GM11168 (cell line): ENCODE data around the gene SLC38A8.

Experiments
- in situ Hi-C: fragments of 300-500 bp; cut with MboI; formaldehyde crosslinking; loops from one replicate; pipeline ENCODE4 v1.12.0; 2022; ENCODE audit warnings: low sequenced_read_pairs; ENCODE audit not compliant: unreplicated experiment

SLC38A8 gene

DNA sequence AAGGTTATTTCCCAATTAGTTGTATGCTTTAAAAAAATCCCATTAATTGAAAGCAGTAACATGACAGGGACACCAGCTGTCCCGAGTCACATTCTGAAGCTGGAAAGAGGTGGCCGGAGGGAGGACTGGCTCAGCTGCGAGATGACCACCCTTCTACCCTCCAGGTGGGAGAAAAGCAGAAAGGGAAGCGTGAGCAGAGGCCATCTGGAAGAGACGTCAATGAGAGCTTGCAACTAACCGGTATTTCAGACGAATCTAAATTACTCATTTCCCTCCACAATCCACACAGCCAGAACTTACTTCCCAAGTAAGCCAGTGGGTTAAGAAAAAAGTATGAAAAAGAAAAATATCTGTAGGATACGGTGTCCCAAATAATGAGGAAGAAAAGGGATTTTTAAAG lies 28.5 kb upstream of the SLC38A8 start:
- in situ Hi-C loops = loop anchor here (25.0 kb wide), 1 partner anchor 109 kb away; the partner anchor contains the start of genes NECAB2 and OSGIN1

- in situ Hi-C loops = loop anchor here (25.0 kb wide), 1 partner anchor 107 kb away; the partner anchor contains the start of genes NECAB2 and OSGIN1
Observed at GRCh38 chr16:84069540-84069939, 26.9 kb upstream of the SLC38A8 start.

- in situ Hi-C loops = loop anchor here (25.0 kb wide), 1 partner anchor 107 kb away; the partner anchor contains the start of genes NECAB2 and OSGIN1
Observed at GRCh38 chr16:84068783-84069462, 26.3 kb upstream of the SLC38A8 start.

- in situ Hi-C loops = loop anchor here (25.0 kb wide), 1 partner anchor 106 kb away; the partner anchor contains the start of genes NECAB2 and OSGIN1
Observed at GRCh38 chr16:84068041-84068440, 25.4 kb upstream of the SLC38A8 start.

- in situ Hi-C loops = loop anchor here (25.0 kb wide), 1 partner anchor 105 kb away; the partner anchor contains the start of genes NECAB2 and OSGIN1
Observed at GRCh38 chr16:84067640-84068039, 25.0 kb upstream of the SLC38A8 start.

DNA sequence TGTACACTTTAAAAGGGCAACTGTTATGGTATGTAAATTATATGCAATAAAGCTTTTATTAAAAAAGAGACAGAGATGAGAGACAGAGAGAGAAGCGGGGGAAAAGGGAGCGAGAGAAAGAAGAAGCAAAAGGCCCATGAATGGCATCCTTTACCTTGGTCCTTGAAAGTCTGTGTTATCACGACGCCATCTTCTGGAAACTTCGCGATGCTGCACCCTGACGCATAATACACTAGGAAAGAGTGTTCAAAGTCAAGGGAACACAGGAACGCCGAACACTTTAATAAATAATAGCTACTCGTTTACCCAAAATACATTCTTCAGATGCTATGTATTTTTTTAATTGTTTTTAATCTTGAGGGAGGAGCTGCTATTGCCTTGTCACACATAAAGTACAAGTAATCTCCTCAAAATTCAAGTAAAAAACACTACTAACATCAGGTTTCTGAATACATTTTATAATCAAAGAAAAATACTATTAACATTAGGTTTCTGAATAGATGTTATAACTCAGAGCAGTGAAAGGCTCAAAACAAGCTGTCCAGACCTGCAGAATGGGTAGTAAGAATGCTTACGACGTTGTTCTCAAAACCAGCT lies 23.0 kb upstream of the SLC38A8 start:
- in situ Hi-C loops = loop anchor here (25.0 kb wide), 1 partner anchor 103 kb away; the partner anchor contains the start of genes NECAB2 and OSGIN1

GRCh38 chr16:84063980-84064379 lies 21.4 kb upstream of the SLC38A8 start:
- in situ Hi-C loops = loop anchor here (25.0 kb wide), 1 partner anchor 102 kb away; the partner anchor contains the start of genes NECAB2 and OSGIN1

- in situ Hi-C loops = loop anchor here (25.0 kb wide), 1 partner anchor 101 kb away; the partner anchor contains the start of genes NECAB2 and OSGIN1
Observed at GRCh38 chr16:84062734-84063640, 20.4 kb upstream of the SLC38A8 start.

DNA sequence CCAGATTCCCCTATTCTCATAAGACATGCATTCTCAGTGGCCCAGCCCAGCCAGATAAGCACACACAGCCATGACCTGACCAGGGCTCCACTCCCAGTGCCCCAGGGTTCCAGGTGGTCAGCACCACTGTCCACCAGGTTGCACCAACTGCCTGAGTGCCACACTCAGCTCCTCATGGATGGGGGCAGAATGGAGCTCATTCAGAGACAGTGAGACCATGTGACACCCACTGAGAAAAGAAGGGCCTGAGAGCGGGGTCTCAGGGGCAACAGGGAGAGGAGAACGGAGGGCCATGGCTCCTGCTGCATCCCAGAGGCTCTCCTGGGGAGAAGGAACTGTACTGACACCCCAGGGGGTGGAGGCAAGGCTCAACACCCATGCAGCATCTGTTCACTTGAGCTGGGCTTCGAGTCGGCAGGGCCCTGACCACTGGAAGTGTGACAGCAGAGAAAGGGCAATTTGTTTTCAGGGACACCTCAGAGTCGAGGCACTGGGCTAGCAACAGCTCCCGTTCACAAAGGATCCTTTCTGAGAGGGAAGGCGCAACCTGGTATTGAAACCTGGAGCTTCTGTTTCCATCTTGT lies 18.7 kb upstream of the SLC38A8 start:
- in situ Hi-C loops = loop anchor here (25.0 kb wide), 1 partner anchor 99 kb away; the partner anchor contains the start of genes NECAB2 and OSGIN1

GRCh38 chr16:84059946-84060901 lies 17.6 kb upstream of the SLC38A8 start:
- in situ Hi-C loops = loop anchor here (25.0 kb wide), 1 partner anchor 98 kb away; the partner anchor contains the start of genes NECAB2 and OSGIN1

DNA sequence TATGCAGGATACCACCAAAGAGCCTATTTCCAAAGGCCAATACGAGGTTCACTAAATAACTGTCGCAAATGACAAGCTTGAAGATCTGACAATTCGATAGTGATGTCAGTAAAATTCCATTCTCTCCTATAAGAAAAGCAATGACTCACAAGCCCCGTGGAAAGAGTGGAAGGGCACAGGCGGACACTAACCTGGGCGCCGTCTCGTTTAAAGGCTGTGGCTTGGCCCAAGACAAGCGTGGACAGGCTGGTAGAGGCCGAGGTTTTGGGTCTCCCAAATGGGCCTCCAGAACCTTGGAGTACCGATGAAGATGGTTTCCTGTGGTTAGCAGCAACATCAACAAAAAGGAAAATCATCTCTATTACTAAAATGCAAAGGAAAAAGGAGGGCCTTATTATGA lies 16.5 kb upstream of the SLC38A8 start:
- in situ Hi-C loops = loop anchor here (25.0 kb wide), 1 partner anchor 97 kb away; the partner anchor contains the start of genes NECAB2 and OSGIN1

DNA sequence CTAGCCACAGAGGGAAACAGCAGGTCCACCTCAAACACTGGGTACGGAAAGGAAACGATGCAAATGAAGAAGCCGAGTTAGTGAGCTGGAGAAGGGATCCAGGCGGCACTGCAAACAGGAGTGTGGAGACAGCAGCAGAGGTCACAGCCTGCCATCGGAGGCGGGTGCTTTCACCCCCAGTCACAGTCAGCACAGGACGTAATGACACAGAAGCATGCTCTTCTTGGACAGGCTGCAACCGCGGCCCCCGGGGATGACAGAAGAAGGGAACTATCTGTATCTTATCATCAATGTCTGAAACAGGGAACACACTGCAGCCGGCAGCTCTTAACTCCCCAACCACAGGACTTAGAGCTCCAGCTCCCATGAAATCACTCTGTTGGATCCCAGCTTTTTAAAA lies 16.1 kb upstream of the SLC38A8 start:
- in situ Hi-C loops = loop anchor here (25.0 kb wide), 1 partner anchor 96 kb away; the partner anchor contains the start of genes NECAB2 and OSGIN1

- in situ Hi-C loops = loop anchor here (25.0 kb wide), 1 partner anchor 96 kb away; the partner anchor contains the start of genes NECAB2 and OSGIN1
Observed at GRCh38 chr16:84058211-84058610, 15.6 kb upstream of the SLC38A8 start.

GRCh38 chr16:84056933-84057332 lies 14.3 kb upstream of the SLC38A8 start:
- in situ Hi-C loops = loop anchor here (25.0 kb wide), 1 partner anchor 95 kb away; the partner anchor contains the start of genes NECAB2 and OSGIN1

DNA sequence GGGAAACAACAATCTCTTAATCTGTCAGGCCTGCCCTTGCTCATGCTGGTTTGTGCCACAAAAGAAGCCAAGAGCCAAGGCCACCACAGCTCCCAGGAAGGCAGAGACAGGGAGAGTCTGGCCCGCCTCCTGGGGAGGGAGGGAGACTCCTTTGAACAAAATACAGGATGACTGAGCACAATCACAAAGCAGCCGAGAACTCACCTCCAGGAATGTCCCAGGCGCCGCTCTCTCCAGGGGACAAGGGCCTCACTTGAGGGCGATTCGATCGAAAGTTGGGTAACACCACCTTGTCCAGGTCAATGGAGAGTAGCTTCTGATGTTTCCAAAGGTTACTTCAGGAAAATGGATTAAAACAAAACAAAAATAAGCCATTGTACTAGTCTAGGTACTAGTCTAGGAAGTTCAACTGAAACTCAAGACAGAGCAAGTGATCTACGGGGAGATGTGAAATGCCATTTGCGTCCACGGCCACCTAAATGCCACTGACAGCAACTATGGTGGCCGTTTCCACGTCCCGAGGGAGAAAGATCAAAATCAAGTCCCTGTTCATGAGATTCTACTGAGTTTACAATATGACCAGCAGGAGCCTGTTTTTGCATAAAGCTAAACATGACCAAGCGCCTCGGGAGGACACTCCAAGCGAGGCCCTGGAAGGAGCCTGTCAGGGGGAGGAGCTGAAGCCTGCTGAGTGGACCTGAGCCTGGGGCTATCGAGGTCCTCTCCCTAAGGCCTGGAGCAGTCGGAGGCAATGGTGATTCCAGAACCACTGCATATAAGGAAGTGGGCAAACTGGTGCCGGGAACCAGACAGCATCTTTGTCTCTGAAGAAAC lies 13.4 kb upstream of the SLC38A8 start:
- in situ Hi-C loops = loop anchor here (25.0 kb wide), 1 partner anchor 94 kb away; the partner anchor contains the start of genes NECAB2 and OSGIN1

DNA sequence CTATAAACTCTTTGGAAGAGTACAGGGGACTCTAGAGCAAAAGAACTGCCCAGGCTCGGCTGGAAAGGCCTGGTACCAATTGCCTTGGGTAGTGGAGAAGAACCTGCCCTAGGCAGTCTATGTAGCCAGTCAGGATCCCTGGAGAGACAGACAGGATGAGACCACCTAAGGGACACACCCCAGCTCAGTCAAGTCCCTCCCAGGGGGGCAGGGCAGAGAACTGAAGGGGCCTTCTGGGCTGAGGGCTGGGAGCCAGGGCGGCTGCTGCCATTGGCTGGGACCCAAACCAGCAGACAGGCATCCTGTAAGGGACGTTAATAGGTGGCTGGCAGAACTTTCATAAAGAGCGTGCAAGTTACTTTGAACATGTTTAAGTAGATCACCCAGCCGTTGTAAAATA lies 12.8 kb upstream of the SLC38A8 start:
- in situ Hi-C loops = loop anchor here (25.0 kb wide), 1 partner anchor 93 kb away; the partner anchor contains the start of genes NECAB2 and OSGIN1

DNA sequence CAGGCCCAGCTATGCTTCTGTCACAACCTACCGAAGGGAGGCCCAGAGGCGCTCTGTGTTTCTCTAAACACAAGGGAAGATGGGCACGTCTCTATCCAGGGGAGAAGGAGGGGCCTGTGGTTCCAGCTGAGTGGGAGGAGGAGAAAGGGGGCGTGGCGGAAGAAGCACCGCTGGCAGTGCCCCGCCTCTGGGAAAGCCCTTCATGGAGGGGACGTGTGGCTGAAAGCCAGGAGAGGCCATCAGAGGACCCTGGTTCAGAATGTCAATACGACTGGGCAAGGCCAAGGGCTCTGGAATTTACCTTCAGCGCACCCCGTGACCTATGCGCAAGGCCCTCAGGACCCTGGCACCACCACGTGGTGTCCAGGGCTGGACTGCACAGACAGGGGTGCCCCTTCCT lies 12.3 kb upstream of the SLC38A8 start:
- in situ Hi-C loops = loop anchor here (25.0 kb wide), 1 partner anchor 93 kb away; the partner anchor contains the start of genes NECAB2 and OSGIN1
